HEK293 (cell line): ENCODE measurements around the gene ECE1.

Source experiments
- CTCF ChIA-PET: fragments of 350-600 bp; formaldehyde crosslinking; extraction: SDS; loops from one replicate; lab custom pipeline; 2021; ENCODE audit warnings: antibody characterized with exemption; lab: Yijun Ruan, JAX
- POLR2A ChIA-PET: fragments of 300-600 bp; formaldehyde crosslinking; extraction: SDS; loops from one replicate; lab custom pipeline; 2020; ENCODE audit warnings: antibody characterized with exemption, inconsistent platforms; lab: Yijun Ruan, JAX
- H3K27ac ChIP-seq: fragments of 200-500 bp; sonication (Bioruptor generic); 2 replicates; pipeline ENCODE4 v1.5.1; 2014; ENCODE audit warnings: low read depth, low read length, control low read depth, inconsistent platforms; ENCODE audit errors: extremely low read depth
- H3K36me3 ChIP-seq, 2 experiments: fragments of 200-500 bp in 1 of 2; sonication (Bioruptor generic) in 1 of 2; 1 replicate in 1 of 2; 2 replicates in 1 of 2; pipeline ENCODE4 v1.5.1; 2014 to 2017; ENCODE audit warnings: inconsistent platforms in 2 of 2, low read length in 2 of 2; ENCODE audit not compliant: control insufficient read depth in 2 of 2, insufficient read depth in 1 of 2
- H3K4me1 ChIP-seq: fragments of 200-500 bp; sonication (Bioruptor generic); 2 replicates; pipeline ENCODE4 v1.5.1; 2014; ENCODE audit warnings: mild to moderate bottlenecking, low read length, inconsistent platforms; ENCODE audit not compliant: control insufficient read depth, insufficient read depth
- H3K4me3 ChIP-seq: 2 replicates; pipeline ENCODE4 v1.5.1; 2011; ENCODE audit warnings: low read depth, mild to moderate bottlenecking, control low read depth, low read length, moderate library complexity
- H3K9me3 ChIP-seq: fragments of 200-500 bp; sonication (Bioruptor generic); 2 replicates; pipeline ENCODE4 v1.5.1; 2014; ENCODE audit warnings: low read depth, low read length, inconsistent platforms; ENCODE audit not compliant: control insufficient read depth, insufficient read depth
- CTCF ChIP-seq: fragments of 450-650 bp; formaldehyde crosslinking; IDR thresholded peaks from 2 replicates; pipeline ENCODE4 v1.5.1; 2016; ENCODE audit warnings: missing biosample characterization, missing genetic modification characterization
- EGR2 ChIP-seq: fragments of 450-650 bp; formaldehyde crosslinking; IDR thresholded peaks from 2 replicates; pipeline ENCODE4 v1.5.1; 2016; ENCODE audit warnings: low read depth, missing biosample characterization, missing genetic modification characterization
- KLF1 ChIP-seq: fragments of 450-650 bp; formaldehyde crosslinking; IDR thresholded peaks from 2 replicates; pipeline ENCODE4 v1.5.1; 2016; ENCODE audit warnings: missing biosample characterization, missing genetic modification characterization
- KLF17 ChIP-seq: fragments of 450-650 bp; formaldehyde crosslinking; IDR thresholded peaks from 2 replicates; pipeline ENCODE4 v1.5.1; 2016; ENCODE audit warnings: missing biosample characterization, missing genetic modification characterization
- SP2 ChIP-seq: fragments of 450-650 bp; formaldehyde crosslinking; IDR thresholded peaks from 2 replicates; pipeline ENCODE4 v1.5.1; 2016; ENCODE audit warnings: missing biosample characterization, missing genetic modification characterization
- SP7 ChIP-seq: fragments of 450-650 bp; formaldehyde crosslinking; IDR thresholded peaks from 2 replicates; pipeline ENCODE4 v1.5.1; 2016; ENCODE audit warnings: missing biosample characterization, missing genetic modification characterization
- WT1 ChIP-seq: fragments of 450-650 bp; formaldehyde crosslinking; IDR thresholded peaks from 2 replicates; pipeline ENCODE4 v1.5.1; 2016; ENCODE audit warnings: missing biosample characterization, missing genetic modification characterization
- ZNF169 ChIP-seq: fragments of 450-650 bp; formaldehyde crosslinking; IDR thresholded peaks from 2 replicates; pipeline ENCODE4 v1.5.1; 2016; ENCODE audit warnings: missing biosample characterization, missing genetic modification characterization
- ZNF221 ChIP-seq: fragments of 450-650 bp; formaldehyde crosslinking; IDR thresholded peaks from 2 replicates; pipeline ENCODE4 v1.5.1; 2017; ENCODE audit warnings: missing biosample characterization, missing genetic modification characterization, borderline replicate concordance
- ZNF280D ChIP-seq: fragments of 450-650 bp; formaldehyde crosslinking; IDR thresholded peaks from 2 replicates; pipeline ENCODE4 v1.5.1; 2016; ENCODE audit warnings: missing biosample characterization, missing genetic modification characterization
- ZNF555 ChIP-seq: fragments of 450-650 bp; formaldehyde crosslinking; conservative IDR thresholded peaks from 2 replicates; pipeline ENCODE4 v1.5.1; 2017; ENCODE audit warnings: missing biosample characterization, mild to moderate bottlenecking, missing genetic modification characterization, inconsistent platforms
- ZNF571 ChIP-seq: fragments of 450-650 bp; formaldehyde crosslinking; IDR thresholded peaks from 2 replicates; pipeline ENCODE4 v1.5.0; 2017; ENCODE audit warnings: missing biosample characterization, missing genetic modification characterization
- ZNF580 ChIP-seq: fragments of 450-650 bp; formaldehyde crosslinking; IDR thresholded peaks from 2 replicates; pipeline ENCODE4 v1.5.1; 2016; ENCODE audit warnings: missing biosample characterization, missing genetic modification characterization
- ZNF626 ChIP-seq: fragments of 450-650 bp; sonication (Bioruptor Pico); formaldehyde crosslinking; IDR thresholded peaks from 2 replicates; pipeline ENCODE4 v1.5.1; 2018; ENCODE audit warnings: missing biosample characterization, missing genetic modification characterization, inconsistent platforms
- ZNF664 ChIP-seq: fragments of 450-650 bp; formaldehyde crosslinking; IDR thresholded peaks from 2 replicates; pipeline ENCODE4 v1.5.1; 2016; ENCODE audit warnings: missing biosample characterization, missing genetic modification characterization
- ZNF792 ChIP-seq: fragments of 450-650 bp; formaldehyde crosslinking; IDR thresholded peaks from 2 replicates; pipeline ENCODE4 v1.5.1; 2016; ENCODE audit warnings: missing biosample characterization, missing genetic modification characterization

ECE1 gene

GRCh38 chr1:21280482-21280881 is 9.8 kb downstream of the ECE1 start (continued):
- TF ChIP-seq ZNF792 (tag by site-specific recombination) (no peak), ZNF221 (no peak)
- TF ChIP-seq, all 188 proteins: peak for 0

- 0 out of 2 replicates have a peak, but pooled peaks have one; percentile 33 for TF ChIP-seq KLF17 (tag by site-specific recombination)
- no peak for TF ChIP-seq ZNF169
- TF ChIP-seq SP2, result 0 out of 2 replicates have a peak, but pooled peaks have one; percentile 26
- TF ChIP-seq ZNF280D (tag by site-specific recombination), result no peak
- TF ChIP-seq WT1 (tag by site-specific recombination), result 0 out of 2 replicates have a peak, but pooled peaks have one; percentile 36
- TF ChIP-seq CTCF (tag by site-specific recombination), result no peak
- no peak for TF ChIP-seq ZNF626 (tag by site-specific recombination)
- TF ChIP-seq KLF1 (tag by site-specific recombination), result peak; percentile 79
- no peak for TF ChIP-seq SP7
- TF ChIP-seq ZNF571 (tag by site-specific recombination), result no peak
- no peak for TF ChIP-seq ZNF555
- TF ChIP-seq EGR2, result no peak
- ChIA-PET POLR2A (no interaction called here), CTCF (interaction anchor here (0.5 to 3.9 kb wide), 4 partner anchors 10 to 526 kb away, joined by 3 to 40 read pairs (median 3); no protein-coding TSS in a partner anchor)
- Histone ChIP-seq H3K36me3 (peaks cover 0 to 2% of the 10 kb centered on the region in 2 experiments; a peak in 1 of 3 replicates), H3K4me1 (no peaks in the 10 kb centered on the region), H3K4me3 (no peak overlapping the region), H3K27ac (no peak overlapping the region), H3K9me3 (no peaks in the 10 kb centered on the region)
Measured at GRCh38 chr1:21280011-21280471, 10.2 kb downstream of the ECE1 start.

GRCh38 chr1:21278860-21279845 is 11.1 kb downstream of the ECE1 start:
- H3K27ac ChIP-seq, result no peak overlapping the region
- CTCF ChIA-PET, result interaction anchor here (0.5 to 3.9 kb wide), 2 partner anchors 9 to 527 kb away, joined by 3 to 40 read pairs; no protein-coding TSS in a partner anchor
- TF ChIP-seq ZNF664 (tag by site-specific recombination) (0 out of 2 replicates have a peak, but pooled peaks have one; percentile 11), ZNF580 (tag by site-specific recombination) (no peak)
- TF ChIP-seq, all 188 proteins: peak for 1
- POLR2A ChIA-PET, result no interaction called here
- no peaks in the 10 kb centered on the region for H3K4me1 ChIP-seq
- H3K4me3 ChIP-seq, result no peak overlapping the region
- H3K36me3 ChIP-seq, result peaks cover 0 to 2% of the 10 kb centered on the region in 2 experiments; a peak in 1 of 3 replicates
- H3K9me3 ChIP-seq, result no peaks in the 10 kb centered on the region
